CD4-positive, alpha-beta T cell treated with Interleukin-12 subunit alpha and Interleukin-12 subunit beta, for 1 hour (primary cell): ENCODE measurements around the gene XAGE3.

Experiments
- DNase-seq: peaks from one replicate; pipeline ENCODE4 v3.0.0-alpha.2; 2020

XAGE3 gene

GRCh38 chrX:52839137-52839536 lies 28.7 kb downstream of the XAGE3 start:
- no peak for DNase-seq

DNA sequence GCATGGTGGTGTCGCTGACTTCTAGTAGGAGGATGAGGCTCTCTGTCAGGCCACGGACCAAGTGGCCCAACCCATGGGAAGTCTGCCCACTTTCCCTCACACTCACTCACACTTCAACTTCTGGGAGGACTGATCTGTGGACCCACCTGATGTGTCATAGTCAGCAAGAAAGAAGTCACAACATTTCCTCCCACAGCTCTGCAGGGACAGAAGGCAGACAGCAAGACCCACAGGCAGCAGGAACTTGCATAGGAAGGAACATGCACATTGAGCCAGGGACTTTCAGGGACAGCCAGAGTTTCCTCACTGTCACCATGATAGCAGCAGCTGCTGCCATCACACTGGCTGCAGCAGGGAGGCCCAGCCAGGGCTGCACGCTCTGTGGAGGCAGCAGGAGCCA lies 37.3 kb downstream of the XAGE3 start:
- no peak for DNase-seq

DNA sequence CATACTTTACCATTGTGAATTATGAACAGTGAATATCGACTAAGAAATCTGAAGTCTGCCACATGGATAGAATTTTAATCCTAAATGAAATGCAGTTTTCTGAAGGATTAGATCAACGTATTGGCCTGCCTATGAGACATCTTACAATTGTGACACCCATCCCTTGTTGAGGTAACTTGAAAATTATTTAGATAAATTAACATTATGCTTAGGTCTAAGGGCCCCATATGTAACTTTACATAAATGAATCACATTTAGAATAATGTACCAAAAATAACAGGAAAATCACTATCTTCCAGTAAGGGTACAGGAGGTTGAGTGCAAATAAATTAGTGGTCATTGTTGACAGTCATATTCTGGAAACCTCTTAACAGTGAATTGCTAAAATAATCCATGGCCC lies 43.3 kb downstream of the XAGE3 start:
- no peak for DNase-seq

DNA sequence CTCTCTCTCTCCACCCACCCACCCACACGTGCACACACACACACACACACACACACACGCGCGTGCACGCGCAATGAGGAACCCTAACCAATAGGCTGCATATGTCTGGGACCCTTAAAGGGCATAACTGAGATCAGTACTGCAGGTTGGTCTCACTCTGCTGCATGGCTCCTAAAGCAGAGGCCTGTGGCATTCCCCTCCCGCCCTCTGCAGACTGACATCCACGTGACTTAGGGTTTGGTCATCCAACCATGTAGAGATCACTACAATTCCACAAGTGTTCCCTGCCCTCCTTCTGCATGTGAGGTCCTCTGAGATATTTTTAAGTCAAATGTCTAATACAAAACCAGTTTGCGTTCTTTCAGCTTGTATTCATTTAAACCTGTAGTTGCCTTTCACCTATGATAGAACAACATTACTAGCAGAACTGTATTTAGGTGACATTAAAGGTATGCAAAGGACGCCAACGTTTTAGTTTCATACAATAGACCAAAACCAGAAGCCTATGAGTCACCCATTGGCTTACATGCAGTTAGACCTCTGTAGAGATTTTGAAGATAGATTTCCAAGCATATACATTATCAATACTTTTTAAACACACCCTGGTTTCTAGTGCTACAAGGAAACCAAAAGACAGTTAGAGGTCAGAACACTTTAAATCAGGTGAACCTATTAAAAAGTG lies 46.7 kb downstream of the XAGE3 start:
- DNase-seq = no peak

DNA sequence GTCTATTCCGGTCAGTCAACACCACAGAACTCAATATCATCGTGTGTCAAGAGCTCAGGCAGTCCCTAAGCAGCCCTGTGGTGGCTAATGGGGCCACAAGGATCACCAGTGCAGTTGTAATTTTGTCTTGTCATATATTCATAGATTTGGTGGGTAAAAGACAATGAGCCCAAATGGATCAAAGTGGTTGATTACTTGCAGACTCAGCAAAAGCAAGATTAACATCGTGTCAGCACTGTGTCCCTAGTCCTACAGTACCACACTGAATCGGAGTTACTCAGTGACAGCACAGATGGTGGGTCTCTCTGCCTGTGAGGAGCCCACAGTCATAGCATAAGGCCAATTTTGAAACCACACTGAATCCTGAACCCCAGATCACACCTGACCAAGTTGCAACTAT lies 48.1 kb downstream of the XAGE3 start:
- no peak for DNase-seq
